Measurements from ENCODE around the gene RDX.

RDX gene

DNA sequence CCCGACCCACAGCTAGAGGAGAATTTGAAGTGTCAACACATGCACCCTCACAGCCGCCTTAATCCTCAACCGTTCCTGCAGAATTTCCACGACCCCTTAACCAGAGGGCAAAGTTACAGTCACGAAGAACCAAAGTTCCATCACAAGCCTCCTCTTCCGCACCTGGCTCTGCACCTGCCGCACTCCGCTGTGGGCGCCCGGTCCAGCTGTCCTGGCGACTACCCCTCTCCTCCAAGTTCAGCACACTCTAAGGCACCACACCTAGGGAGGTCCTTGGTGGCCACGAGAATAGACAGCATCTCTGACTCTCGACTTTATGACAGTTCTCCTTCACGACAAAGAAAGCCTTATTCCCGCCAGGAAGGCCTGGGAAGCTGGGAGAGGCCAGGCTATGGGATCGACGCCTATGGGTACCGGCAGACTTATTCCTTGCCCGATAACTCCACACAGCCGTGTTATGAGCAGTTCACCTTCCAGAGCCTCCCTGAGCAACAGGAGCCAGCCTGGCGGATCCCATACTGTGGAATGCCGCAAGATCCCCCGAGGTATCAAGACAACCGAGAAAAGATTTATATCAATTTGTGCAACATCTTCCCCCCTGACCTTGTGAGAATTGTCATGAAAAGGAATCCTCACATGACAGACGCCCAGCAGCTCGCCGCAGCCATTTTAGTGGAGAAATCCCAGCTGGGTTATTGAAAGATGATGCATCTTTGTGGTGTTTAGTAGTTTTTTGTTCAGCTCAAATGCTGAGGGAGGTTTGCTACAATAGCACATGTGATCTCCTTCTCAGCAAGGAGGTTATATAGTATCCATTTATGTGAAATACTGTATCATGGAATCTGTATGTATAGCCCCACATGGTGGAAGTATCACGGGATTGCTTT lies 131.1 kb downstream of the RDX start:
- DNase-seq, result no peak

- no peak for DNase-seq
Observed at GRCh38 chr11:110162216-110162615, 134.2 kb downstream of the RDX start.

DNA sequence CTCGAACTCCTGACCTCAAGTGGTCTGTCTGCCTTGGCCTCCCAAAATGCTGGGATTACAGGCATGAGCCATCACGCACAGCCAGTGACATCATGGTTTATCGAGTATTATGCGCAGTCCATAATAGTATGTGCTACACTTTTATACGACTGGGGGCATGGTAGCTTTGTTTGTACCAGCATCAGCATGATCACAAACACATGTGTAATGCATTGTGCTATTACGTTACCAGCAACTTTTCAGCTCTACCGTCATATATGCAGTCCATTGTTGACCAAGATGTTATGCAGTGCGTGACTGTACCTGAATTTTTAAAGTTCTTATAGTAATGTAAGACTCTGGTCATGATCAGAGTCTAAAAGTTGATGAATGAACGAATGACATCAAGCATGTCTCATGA lies 135.4 kb downstream of the RDX start:
- no peak for DNase-seq

GRCh38 chr11:110160437-110160836 lies 136.0 kb downstream of the RDX start:
- no peak for DNase-seq

GRCh38 chr11:110160016-110160415 lies 136.4 kb downstream of the RDX start:
- no peak for DNase-seq

GRCh38 chr11:110159476-110159875 lies 136.9 kb downstream of the RDX start:
- DNase-seq, result no peak

GRCh38 chr11:110158317-110159200 lies 137.9 kb downstream of the RDX start:
- DNase-seq, result no peak

DNA sequence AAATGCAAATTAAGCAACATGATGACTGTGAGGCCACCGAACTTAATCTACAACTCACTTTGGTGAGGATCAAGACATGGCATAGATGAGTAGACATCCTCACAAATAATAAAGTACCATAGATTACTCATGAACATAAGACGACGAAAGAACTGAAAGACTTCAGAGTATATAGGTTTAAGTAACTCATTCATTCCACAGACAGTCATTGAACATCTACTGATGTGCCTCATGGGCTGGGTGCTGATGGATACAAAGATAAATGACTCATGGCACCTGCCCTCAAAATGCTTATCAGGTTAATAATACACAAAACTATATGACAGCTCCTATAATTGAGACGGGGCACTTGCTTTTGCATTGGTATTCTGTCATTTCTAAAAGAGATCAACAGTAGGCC lies 139.9 kb downstream of the RDX start:
- DNase-seq, result no peak

GRCh38 chr11:110153474-110153873 lies 142.9 kb downstream of the RDX start:
- DNase-seq, result no peak

DNA sequence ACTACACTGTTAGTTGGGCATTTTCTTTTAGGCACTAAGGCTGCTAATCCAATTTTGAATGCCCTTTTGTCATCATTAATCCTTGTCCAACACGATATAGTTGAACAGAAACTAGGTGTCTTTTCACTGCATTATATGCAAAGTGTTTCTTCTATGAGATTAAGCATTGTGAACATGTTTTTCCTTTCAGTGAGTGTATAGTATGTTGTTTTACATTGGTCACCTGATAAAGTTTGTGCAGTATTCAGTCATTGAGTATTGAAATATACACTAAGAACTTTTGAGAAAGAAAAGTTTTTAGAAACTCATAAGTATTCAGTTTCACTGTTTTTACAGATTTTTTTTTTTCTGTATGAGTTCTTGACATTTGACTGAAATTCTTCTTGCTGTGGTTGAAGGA lies 144.2 kb downstream of the RDX start:
- no peak for DNase-seq

- DNase-seq, result no peak
Observed at GRCh38 chr11:110148775-110149744, 147.4 kb downstream of the RDX start.

DNA sequence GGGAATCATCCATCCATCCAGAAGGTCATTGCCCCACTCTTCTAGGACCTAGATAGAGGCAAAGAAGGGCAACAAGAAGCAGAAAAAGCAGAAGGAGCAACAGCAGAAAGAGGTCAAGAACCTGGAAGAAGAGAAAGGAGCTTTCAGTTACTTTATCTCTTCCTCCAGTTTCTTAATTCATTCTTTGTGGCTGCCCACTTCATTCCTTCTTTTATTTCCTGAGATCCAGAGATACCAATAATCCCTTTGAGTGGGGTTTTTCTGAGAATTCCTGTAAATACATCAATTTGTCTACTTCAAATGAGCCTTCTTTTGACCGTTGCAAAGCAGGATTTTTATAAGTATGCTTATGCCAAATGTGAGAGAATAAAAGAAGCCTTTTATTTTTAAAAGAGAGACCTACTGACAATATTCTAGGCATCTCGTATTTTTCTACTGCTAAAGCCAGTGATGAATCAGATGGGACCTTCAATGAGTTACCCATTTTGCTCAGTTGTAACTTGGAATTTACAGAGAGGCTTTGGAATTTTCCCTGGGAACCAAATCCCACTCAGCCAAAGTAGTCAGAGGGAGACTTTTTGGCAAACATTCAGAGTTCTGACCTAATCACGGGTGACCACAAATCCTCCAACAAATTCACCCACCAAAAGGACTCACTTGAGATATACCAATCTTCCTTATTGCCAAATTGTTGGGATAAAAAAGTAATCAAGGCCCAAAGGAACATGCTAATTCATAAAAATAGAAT lies 148.3 kb downstream of the RDX start:
- no peak for DNase-seq

DNA sequence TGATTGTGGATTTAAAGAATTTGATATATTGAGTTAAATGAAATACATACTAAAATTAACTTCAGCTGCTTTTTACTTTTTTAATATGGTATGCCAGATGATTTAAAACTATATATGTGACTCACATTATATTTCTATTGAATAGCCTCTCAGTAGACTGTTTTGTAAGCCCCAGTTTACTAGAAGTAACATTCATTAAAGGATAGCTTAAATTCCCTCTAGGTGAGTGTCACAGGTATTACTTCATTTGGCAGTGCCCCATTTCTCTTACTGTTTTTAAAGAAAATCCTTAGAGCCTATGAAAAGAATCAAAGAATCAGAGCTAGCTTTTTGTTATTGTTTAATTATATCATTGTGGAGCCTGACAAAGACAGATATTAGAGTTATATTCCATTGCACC lies 154.6 kb downstream of the RDX start:
- no peak for DNase-seq

DNA sequence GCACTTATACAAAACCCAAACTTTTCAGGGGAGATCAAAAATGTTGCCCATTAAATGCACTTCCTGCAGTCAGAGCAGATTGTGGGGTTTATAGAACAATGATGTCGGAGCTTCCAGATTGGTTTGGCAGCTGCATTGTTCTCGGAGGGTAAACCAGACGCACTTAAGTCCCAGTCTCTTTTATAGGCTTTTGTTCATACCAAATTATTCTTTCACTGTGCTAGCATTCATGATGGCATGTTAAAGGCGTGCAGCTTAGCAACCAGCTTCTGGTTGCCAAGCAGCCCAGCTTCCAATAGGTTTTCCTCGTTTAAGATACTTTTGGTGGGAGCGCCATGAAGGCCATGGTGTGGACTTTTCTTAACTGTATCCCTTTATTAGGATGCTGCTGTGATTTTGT lies 162.3 kb downstream of the RDX start:
- no peak for DNase-seq

- no peak for DNase-seq
Observed at GRCh38 chr11:110133160-110133559, 163.3 kb downstream of the RDX start.

- no peak for DNase-seq
Observed at GRCh38 chr11:110131386-110132123, 164.9 kb downstream of the RDX start.

GRCh38 chr11:110130642-110131238 lies 165.7 kb downstream of the RDX start:
- DNase-seq, result peak; percentile 56

DNA sequence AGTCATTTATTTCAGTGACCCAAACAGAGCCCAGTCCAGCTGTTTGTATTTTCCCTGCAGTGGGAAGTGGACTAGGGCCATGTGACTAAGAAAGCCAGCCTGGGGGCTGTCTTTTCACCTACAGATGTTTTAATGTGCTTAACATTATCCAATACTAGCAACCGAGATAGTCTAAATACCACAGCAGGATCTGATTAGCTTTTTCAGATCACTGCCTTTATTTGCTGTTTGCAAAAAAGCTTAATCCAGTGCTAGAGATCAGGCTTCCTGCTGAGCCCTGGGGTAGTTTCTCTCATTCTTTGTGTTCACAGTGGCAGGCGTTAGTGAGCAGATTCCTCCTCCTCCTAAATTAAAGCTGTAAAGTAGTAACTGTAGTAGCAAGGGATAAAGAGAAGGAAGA lies 168.3 kb downstream of the RDX start:
- DNase-seq, result no peak

GRCh38 chr11:110126936-110127335 lies 169.5 kb downstream of the RDX start:
- DNase-seq, result no peak

- DNase-seq, result no peak
Observed at GRCh38 chr11:110125632-110126031, 170.8 kb downstream of the RDX start.

Measured in femur (tissue), 1 donor.